Effector memory CD4-positive, alpha-beta T cell (primary cell): ENCODE data around the gene TRPM2.

ENCODE experiments used
- DNase-seq, 3 donors: peaks; one replicate each; pipeline ENCODE4 v3.0.0-alpha.2; 2020
- H3K27ac ChIP-seq: 2 replicates; pipeline ENCODE4 v1.7.0; 2013; ENCODE audit warnings: mild to moderate bottlenecking, low read length, moderate library complexity; ENCODE audit not compliant: insufficient read depth, poor library complexity, severe bottlenecking
- H3K27me3 ChIP-seq: replicated peaks from 2 replicates; pipeline ENCODE4 v1.7.0; 2013; ENCODE audit warnings: mild to moderate bottlenecking, low read length; ENCODE audit not compliant: insufficient read depth, control insufficient read depth, poor library complexity, severe bottlenecking
- H3K36me3 ChIP-seq: 2 replicates; pipeline ENCODE4 v1.7.0; 2013; ENCODE audit warnings: mild to moderate bottlenecking, low read length, moderate library complexity; ENCODE audit not compliant: control insufficient read depth, insufficient read depth
- H3K4me1 ChIP-seq: 2 replicates; pipeline ENCODE4 v1.7.0; 2013; ENCODE audit warnings: low read length, mild to moderate bottlenecking; ENCODE audit not compliant: control insufficient read depth, insufficient read depth, poor library complexity, severe bottlenecking
- H3K4me3 ChIP-seq: 2 replicates; pipeline ENCODE4 v1.7.0; 2013; ENCODE audit warnings: low read length, low read depth, mild to moderate bottlenecking; ENCODE audit not compliant: insufficient read depth, poor library complexity, severe bottlenecking
- H3K9me3 ChIP-seq: 2 replicates; pipeline ENCODE4 v1.7.0; 2013; ENCODE audit warnings: mild to moderate bottlenecking, low read length, moderate library complexity; ENCODE audit not compliant: control insufficient read depth

The TRPM2 gene

DNA sequence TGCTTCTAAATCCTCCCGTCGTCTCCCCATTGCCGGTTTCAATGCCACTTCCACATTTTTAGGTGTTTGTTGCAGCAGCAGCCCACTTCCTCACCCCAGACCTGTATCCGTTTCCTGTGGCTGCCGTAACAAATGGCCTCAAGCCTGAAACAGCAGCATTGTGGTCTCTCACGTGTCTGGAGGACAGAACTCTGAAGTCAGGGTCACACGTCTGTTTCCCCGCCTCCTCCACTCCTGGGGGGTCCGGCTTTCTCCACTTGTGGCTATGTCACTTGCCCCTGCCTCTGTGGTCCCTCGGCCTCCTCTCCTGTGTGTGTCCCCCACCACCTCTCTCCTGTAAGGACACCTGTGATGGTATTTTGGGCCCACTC is 21.8 kb downstream of the TRPM2 start:
- Histone ChIP-seq H3K27me3 (no peaks in the 10 kb centered on the region), H3K36me3 (no peaks in the 10 kb centered on the region), H3K9me3 (no peaks in the 10 kb centered on the region), H3K4me1 (peaks cover 9% of the 10 kb centered on the region), H3K27ac (no peak overlapping the region), H3K4me3 (no peak overlapping the region)
- DNase-seq: no peak

DNA sequence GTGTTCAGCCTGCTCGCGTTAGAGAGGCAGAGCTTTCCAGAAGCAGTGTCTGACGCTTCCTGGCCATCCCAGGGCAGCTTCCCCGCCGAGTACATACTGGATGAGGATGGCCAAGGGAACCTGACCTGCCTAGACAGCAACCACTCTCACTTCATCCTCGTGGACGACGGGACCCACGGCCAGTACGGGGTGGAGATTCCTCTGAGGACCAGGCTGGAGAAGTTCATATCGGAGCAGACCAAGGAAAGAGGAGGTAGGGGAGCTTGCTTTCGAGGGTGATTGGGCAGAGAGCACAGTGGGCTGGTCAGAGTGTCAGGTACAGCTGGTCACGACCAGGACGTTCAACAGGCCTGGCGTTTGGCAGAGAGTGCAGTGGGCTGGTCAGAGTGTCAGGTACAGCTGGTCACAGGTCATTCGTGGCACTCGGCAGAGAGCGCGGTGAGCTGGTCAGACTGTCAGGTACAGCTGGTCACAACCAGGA is 22.4 kb downstream of the TRPM2 start:
- no peak for DNase-seq
- Histone ChIP-seq H3K36me3 (no peaks in the 10 kb centered on the region), H3K27ac (no peak overlapping the region), H3K27me3 (no peaks in the 10 kb centered on the region), H3K9me3 (no peaks in the 10 kb centered on the region), H3K4me3 (no peak overlapping the region), H3K4me1 (peaks cover 9% of the 10 kb centered on the region)

DNA sequence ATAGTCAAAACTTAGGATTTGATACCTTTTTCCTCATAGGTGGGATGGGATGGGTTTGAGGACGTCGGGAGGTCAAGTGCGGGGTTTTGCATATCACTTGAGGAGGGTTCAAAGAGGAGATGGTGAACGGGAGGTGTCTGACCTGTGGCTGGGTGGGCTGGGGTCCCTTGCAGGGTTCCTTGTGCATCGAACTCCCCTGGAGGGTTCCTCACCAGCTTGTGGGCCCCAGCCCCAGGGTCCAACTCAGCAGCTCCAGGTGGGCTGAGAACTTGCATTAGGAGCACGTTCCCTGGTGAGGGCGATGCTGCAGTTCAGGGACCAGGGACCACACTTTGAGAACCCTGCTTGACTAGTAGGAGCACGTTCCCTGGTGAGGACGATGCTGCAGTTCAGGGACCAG is 23.2 kb downstream of the TRPM2 start:
- no peak overlapping the region for H3K4me3 ChIP-seq
- peaks cover 9% of the 10 kb centered on the region for H3K4me1 ChIP-seq
- no peaks in the 10 kb centered on the region for H3K36me3 ChIP-seq

DNA sequence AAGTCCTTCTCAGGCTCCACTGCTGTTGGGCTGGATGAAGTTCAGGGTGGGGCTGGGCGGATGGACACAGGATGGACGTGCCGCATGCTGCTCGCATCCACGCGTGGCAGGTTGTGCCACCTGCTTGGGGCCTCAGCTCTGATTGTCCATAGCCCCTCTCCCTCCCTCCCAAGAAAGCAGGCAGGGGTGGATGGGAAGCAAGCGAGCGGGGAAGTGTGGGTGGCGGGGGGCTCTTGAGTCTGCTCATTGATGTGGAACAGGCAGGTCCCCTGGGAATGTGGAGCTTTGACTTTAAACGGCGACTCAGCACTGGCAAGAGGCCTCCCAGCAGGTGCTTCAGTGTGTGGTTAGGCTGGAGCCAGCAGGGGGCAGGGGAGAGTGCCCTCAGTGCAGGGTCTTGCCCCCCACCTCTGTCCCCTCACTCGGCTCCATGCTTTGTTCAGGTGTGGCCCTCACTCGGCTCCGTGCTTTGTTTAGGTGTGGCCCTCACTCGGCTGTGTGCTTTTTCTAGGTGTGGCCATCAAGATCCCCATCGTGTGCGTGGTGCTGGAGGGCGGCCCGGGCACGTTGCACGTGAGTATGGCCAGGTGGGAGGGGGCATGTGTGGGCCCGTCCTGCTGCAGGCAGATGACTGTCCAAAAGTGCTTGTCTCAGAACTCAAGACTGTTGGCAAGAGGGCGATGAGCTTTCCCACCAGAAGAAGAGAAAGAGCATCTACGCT is 23.9 kb downstream of the TRPM2 start:
- Histone ChIP-seq H3K4me1 (peaks cover 9% of the 10 kb centered on the region), H3K36me3 (no peaks in the 10 kb centered on the region), H3K27me3 (no peaks in the 10 kb centered on the region), H3K9me3 (no peaks in the 10 kb centered on the region), H3K4me3 (no peak overlapping the region), H3K27ac (no peak overlapping the region)
- no peak for DNase-seq

More for the DNA sequence above, 23.2 kb downstream of the TRPM2 start:
- DNase-seq: no peak
- H3K27me3 ChIP-seq: no peaks in the 10 kb centered on the region
- H3K27ac ChIP-seq: no peak overlapping the region
- no peaks in the 10 kb centered on the region for H3K9me3 ChIP-seq

DNA sequence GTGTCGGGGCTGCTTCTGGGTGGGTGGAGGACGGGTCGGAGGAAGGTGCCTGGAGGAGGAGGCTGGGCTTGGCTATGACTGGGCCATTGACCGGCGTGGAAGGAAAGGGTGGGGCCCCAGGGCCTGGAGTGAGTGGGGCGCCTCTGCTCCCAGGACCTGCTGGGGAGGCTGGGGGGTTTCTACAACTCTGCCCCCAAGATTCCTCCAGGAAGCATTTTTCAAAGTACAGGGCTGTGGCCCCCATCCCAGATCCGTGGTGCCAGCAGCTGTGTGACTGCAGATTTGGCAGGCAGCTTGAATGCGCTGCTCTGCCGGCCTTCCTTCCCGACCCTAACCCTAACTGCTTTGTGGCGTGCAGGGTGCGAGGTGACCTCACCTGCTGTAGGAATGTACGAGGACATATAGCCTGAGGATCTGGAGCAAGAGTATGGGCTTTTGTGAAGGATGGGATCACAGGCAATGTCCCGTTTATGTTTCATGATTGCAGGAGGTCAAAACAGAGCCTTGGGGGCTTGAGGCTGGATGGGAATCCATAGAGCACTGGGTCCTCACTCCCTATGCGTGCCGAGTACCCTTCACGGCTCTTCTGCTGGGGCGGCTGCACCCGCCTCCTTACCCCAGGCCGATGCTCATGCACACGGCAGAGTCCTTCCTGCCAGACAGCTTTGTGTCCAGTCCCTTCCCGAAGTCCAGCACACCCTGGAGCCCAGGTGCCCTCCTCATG is 24.7 kb downstream of the TRPM2 start:
- no peak for DNase-seq
- Histone ChIP-seq H3K27ac (no peak overlapping the region), H3K9me3 (no peaks in the 10 kb centered on the region), H3K36me3 (no peaks in the 10 kb centered on the region), H3K4me3 (no peak overlapping the region), H3K27me3 (no peaks in the 10 kb centered on the region), H3K4me1 (peaks cover 9% of the 10 kb centered on the region)

DNA sequence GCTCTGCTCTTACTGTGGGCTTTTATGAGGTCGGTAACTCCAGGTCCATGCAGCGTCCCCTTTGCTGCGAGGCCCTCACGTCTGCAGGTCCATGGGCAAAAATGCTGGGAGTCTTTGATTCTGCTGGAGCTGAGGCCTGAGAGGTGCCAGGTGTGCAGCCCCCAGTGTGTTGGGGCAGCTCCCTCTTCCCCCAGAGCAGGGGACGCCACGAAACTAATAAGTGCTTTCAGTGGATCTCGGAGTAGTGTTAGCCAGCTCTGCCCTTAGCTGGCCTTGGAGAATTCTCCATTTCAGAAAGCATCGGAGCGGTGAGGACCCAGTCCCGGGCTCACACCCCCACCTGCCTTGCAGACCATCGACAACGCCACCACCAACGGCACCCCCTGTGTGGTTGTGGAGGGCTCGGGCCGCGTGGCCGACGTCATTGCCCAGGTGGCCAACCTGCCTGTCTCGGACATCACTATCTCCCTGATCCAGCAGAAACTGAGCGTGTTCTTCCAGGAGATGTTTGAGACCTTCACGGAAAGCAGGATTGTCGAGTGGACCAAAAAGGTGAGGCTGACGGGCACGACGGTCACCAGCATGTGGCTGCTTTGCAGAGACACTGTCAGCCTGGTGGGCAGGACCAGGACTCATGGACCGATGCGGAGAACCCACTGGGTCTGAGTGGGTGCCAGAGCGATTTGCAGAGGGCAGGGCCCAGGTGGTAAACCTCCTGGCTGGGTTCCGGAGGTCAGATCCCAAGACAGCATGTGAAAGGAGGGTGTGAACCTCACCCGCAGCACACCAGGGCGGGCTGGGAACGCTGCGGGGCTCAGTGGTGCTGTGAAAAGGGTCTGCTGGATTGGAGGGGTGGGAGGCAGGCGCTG is 25.5 kb downstream of the TRPM2 start:
- no peaks in the 10 kb centered on the region for H3K27me3 ChIP-seq
- H3K36me3 ChIP-seq: no peaks in the 10 kb centered on the region
- H3K9me3 ChIP-seq: no peaks in the 10 kb centered on the region
- H3K4me3 ChIP-seq: no peak overlapping the region
- no peak for DNase-seq
- peaks cover 9% of the 10 kb centered on the region for H3K4me1 ChIP-seq
- no peak overlapping the region for H3K27ac ChIP-seq

DNA sequence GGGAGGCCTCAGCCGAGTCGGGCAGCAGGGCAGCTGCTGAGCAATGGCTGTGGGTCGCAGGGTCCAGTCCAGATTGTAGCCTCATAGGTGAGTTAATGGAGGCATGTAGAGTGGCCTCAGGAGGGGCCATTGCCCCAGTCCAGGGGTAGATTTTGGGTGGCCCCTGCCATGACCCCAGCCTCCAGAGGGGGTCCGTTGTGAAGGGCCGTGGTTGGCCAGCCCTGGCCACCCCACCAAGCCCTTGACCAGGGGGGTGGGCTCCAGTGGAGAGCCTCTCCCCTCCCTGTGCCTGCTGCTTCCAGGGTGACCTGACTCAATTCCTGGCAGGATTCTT is 26.1 kb downstream of the TRPM2 start:
- DNase-seq: no peak
- Histone ChIP-seq H3K4me1 (peaks cover 9% of the 10 kb centered on the region), H3K4me3 (no peak overlapping the region)

DNA sequence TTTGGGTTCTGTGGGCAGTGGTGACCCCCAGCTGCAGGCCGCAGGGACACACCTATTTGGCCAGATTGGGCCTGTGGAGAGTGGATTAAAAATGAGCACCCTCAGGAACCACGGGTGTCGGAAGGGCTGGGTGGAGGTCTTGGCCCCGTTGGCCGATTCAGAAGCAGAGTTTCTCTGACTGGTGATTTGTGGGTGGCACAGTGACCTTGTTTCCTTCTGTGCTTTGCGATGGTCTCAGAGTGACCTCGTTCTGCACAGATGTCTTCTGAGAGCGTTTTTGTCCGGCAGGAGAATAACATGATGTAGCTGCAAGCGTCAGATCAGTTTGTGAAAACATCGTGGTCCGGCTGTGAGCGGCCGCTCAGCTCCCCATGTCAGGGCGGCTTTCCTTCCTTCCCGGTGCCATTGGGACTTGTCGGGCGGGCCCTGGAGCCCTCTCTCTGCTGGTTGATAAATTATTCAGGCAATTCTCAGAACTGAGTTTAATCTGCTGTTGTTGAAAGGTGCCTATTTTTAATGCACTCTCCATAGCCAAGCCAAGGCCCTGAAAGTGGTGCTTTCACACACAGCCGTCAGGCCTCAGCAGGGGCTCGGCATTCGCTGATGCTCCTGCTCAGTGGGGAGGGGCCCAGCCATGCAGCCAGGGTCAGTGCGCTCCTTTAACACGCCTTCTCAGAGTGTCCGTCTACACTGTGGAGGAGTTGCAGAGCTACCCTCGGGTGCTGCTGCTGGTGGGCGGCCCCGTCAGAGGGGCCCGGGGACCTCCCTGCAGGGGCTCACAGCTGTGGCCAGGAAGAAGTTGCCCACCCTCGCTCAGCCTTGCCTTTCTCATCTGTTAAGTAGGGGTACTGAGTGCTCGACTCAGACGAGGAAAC is 26.8 kb downstream of the TRPM2 start:
- no peaks in the 10 kb centered on the region for H3K9me3 ChIP-seq
- no peaks in the 10 kb centered on the region for H3K27me3 ChIP-seq
- no peaks in the 10 kb centered on the region for H3K36me3 ChIP-seq
- no peak for DNase-seq
- no peak overlapping the region for H3K27ac ChIP-seq
- no peak overlapping the region for H3K4me3 ChIP-seq
- peaks cover 7% of the 10 kb centered on the region for H3K4me1 ChIP-seq

More for the DNA sequence above, 26.1 kb downstream of the TRPM2 start:
- Histone ChIP-seq H3K9me3 (no peaks in the 10 kb centered on the region), H3K27me3 (no peaks in the 10 kb centered on the region), H3K27ac (no peak overlapping the region), H3K36me3 (no peaks in the 10 kb centered on the region)

DNA sequence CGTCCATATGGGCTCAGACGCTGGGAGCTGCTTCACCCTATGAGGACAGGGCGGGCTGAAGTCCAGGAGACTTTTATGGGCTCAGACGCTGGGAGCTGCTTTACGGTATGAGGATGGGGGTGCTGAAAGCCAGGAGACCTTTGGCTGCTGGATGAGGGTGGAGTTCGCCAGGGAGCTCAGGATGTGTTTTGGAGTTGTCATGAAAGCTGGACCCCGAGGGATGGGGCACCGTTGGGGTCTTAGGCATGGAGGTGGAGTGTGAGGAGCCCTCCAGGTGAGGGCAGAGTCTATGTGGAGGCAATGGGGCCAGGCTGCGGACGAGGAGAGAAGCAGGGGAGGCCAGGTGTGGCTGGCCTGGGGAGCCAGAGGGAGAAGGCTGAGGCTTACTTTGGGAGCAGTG is 27.5 kb downstream of the TRPM2 start:
- Histone ChIP-seq H3K9me3 (no peaks in the 10 kb centered on the region), H3K4me3 (no peak overlapping the region), H3K27ac (no peak overlapping the region), H3K27me3 (no peaks in the 10 kb centered on the region), H3K4me1 (peaks cover under 1% of the 10 kb centered on the region), H3K36me3 (no peaks in the 10 kb centered on the region)
- DNase-seq: no peak
